PC-9 (cell line): ENCODE results near the gene PSMB3.
"Not testable (repeated sequence)": the region's sequence is repeated elsewhere in the genome, so short reads cannot be mapped to it uniquely, and the experiment has no call there.

Experiments used
- EZH2 ChIP-seq: fragments of 200-600 bp; sonication (generic); IDR thresholded peaks from 2 replicates; pipeline ENCODE4 v1.8.0; 2017; ENCODE audit warnings: antibody characterized with exemption, low read depth
- TF ChIP-seq, protein P1 (sequence below): fragments of 200-600 bp; sonication (generic); conservative IDR thresholded peaks from 2 replicates; pipeline ENCODE4 v1.6.1; 2017; ENCODE audit warnings: mixed run types, antibody characterized with exemption, mild to moderate bottlenecking, moderate library complexity

DNA sequence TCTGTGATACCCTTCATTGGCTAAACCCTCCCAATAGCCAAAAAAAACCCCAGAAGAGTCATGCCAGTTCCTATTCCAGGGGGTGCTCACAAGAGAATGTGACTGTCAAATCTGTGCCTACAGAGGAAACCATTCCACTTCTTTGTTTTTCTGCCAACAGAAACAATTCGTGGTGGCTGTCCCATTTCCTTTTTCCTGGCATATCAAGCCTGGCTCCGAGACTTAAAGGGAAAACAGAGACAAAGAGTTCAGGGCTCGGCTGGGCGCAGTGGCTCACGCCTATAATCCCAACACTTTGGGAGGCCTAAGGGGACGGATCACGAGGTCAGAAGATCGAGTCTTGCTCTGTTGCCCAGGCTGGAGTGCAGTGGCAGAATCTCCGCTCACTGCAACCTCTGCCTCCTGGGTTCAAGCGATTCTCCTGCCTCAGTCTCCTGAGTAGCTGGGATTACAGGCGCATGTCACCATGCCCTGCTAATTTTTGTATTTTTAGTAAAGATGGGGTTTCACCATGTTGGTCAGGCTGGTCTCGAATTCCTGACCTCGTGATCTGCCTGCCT is 37.7 kb downstream of the PSMB3 start:
- TF ChIP-seq, protein P1, sequence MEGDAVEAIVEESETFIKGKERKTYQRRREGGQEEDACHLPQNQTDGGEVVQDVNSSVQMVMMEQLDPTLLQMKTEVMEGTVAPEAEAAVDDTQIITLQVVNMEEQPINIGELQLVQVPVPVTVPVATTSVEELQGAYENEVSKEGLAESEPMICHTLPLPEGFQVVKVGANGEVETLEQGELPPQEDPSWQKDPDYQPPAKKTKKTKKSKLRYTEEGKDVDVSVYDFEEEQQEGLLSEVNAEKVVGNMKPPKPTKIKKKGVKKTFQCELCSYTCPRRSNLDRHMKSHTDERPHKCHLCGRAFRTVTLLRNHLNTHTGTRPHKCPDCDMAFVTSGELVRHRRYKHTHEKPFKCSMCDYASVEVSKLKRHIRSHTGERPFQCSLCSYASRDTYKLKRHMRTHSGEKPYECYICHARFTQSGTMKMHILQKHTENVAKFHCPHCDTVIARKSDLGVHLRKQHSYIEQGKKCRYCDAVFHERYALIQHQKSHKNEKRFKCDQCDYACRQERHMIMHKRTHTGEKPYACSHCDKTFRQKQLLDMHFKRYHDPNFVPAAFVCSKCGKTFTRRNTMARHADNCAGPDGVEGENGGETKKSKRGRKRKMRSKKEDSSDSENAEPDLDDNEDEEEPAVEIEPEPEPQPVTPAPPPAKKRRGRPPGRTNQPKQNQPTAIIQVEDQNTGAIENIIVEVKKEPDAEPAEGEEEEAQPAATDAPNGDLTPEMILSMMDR: not testable (repeated sequence)
- TF ChIP-seq EZH2: not testable (repeated sequence)
